ENCODE data around the gene GABRG3.

GABRG3 gene

DNA sequence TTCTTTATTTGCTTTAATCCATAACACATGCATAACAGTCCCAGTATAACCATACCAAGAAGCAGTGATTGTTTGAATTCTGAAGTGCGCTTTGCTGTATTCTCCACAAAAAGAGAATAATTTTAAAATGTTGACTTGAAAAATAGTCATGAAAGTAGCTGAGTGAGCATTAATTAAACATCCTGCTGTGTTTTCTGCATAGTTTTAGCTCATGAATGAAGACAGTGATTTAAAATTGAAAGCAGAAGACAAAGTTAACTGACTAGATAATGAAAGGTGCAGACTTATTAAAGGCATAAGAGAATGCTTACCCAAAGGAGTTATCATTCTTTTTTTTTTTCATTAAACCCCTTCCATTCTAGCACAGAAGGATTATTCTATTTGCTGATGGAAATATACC lies 143.5 kb downstream of the GABRG3 start:
- DNase-seq = no peak

- no peak for DNase-seq
Measured at GRCh38 chr15:27119695-27120266, 148.8 kb downstream of the GABRG3 start.

DNA sequence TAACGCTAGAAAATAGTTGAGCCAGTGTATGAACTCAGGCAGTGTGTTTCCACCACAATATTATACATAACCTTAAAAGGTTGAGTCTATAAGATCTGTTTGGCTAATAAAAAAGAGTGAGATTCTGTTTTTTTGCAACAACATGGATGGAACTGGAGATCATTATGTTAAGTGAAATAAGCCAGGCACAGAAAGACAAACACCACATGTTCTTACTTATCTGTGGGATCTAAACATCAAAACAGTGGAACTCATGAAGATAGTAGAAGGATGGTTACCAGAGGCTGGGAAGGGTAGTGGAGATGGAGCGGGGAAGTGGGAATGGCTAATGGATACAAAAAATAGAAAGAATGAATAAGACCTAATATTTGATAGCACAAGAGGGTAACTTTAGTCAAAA lies 150.7 kb downstream of the GABRG3 start:
- no peak for DNase-seq

- DNase-seq = no peak
Measured at GRCh38 chr15:27123291-27123690, 152.3 kb downstream of the GABRG3 start.

DNA sequence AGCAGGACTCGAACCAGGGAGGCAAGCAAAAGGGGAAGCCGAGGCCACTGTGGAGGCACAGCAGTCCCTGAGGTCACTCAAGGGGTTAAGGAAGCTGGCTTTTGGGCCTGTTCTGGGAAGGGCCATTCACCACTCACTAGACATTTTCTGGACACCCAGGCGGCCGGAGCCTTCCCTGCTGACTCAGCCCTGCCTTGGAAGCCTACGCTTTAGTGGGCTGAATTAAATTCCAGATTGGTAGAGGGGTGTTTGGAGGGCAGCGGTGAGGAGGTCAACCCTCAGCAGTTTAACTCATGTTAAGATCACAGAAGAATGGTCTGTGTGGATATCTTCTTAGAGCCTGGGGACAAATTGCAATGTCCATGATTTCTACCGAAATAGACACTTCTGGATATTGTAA lies 152.8 kb downstream of the GABRG3 start:
- no peak for DNase-seq

DNA sequence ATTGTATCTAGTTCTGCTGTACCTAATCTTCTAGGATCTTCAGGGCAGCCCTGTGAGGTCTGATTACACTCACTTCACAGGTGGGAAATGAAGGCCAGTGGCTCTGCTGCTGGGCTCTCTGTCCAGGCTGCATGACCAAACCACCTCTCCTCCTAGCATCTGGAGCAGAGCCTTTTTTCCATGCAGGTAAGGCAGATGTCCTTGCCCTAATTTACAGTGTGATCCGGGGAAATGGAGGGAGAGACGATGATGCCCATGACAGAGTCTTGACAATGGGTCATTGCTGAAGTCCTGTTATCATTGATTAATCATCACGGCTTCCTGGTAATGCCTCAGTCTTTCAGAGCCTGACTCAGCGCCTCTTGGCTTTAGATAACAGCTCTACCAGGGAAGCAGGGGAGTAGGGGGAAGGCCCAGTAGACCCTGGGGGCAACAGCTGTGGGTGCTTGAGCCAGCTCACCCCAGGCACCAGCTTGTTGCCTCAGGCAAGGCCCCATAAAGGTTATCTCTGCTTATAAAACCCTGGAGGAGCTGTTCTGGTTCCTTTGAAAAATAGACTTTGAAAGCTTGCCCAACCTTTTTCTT lies 153.4 kb downstream of the GABRG3 start:
- no peak for DNase-seq

DNA sequence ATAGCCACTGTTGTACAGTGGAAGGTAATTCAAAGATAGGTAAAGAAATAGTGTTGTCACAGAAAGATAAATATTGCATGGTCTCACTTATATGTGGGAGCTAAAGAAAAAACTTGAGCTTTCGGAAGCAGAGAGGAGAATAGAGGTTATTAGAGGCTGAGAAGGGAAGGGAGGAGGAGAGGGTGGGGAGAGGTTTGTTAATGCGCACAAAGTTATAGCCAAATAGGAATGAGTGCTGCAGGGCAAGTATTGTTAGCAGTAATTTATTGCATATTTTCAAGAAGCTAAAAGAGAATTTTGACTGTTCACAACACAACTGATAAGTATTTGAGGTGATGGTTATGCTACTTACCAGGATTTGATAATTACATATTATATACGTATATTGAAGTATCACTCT lies 154.2 kb downstream of the GABRG3 start:
- no peak for DNase-seq

- no peak for DNase-seq
Measured at GRCh38 chr15:27126449-27126848, 155.5 kb downstream of the GABRG3 start.

GRCh38 chr15:27127815-27128570 lies 157.0 kb downstream of the GABRG3 start:
- DNase-seq = no peak

DNA sequence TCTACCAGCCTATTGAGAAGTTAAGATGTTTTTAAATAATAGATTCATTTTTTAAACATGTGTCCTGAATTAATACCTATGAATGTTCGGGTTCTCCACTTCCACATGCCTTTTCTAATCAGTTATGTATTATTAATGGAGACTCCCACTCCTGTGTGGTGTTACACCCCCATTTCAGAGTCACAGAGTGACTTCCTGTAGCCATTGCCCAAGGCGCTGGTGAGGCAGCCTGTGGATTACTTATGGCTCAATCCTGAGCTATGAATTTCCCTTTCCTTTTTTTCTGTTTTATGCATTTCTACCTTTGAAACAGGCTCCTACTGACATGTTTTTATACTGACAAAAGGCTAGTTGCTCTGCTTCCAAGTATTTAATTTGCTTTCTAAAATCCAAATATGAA lies 162.3 kb downstream of the GABRG3 start:
- no peak for DNase-seq

DNA sequence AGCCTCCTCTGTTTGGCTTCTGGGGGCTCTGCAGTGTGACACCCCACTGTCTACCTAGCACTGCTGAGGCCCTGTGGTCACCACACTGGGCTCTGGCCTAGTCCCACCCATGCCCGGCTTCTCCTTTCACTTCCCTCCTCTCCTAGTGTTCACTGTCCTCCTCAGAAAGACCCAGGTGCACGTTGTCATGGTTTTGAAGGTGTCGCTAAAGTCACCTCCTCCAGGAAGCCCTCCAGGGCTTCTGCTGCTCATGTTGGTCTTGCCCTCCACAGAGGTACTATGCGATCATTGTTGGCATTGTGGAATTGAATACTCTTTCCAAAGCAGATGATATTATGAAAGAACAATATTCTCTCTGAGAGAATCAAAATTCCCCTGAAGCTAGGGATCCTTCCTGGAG lies 163.5 kb downstream of the GABRG3 start:
- no peak for DNase-seq

DNA sequence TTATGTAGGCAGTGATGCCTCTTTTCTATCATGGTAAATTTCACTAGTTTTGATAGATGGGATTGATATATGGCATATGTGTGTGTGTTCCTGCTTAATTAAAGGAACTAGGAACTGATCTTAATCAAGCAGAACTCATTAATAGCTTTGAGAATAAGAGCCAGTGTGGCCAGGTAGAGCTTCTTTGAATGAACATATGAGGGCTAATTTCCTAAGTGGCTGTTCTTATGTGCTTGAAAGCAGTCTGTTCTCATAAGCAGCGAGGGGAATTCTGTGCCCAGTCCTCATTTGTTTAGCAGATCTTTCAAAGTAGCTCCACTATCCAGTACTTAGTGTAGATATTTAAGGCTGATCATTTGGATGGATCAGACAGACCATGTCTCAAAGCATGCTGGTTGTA lies 164.2 kb downstream of the GABRG3 start:
- no peak for DNase-seq

GRCh38 chr15:27137127-27137526 lies 166.1 kb downstream of the GABRG3 start:
- no peak for DNase-seq

- DNase-seq = no peak
Measured at GRCh38 chr15:27165590-27165989, 194.6 kb downstream of the GABRG3 start.

GRCh38 chr15:27166917-27167316 lies 195.9 kb downstream of the GABRG3 start:
- DNase-seq = no peak

DNA sequence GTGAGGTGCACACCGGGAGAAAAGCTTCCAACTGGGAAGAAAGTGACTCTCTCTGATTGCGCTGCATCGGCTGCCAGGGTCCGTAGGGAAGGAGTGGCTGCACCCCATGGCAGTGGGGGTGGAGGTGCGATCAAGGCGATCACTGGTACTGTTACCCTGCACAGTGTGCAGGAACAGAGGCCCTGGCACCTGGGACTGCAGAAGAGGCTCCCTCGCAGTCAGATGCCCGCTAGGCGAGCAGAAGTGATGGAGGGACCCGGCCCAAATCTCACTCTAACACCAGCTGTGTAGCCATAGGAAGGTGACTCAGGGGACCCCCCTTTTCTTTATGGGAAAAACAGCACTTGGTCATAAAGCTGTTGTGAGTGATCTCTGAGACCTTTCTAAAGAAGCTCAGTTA lies 196.8 kb downstream of the GABRG3 start:
- no peak for DNase-seq

DNA sequence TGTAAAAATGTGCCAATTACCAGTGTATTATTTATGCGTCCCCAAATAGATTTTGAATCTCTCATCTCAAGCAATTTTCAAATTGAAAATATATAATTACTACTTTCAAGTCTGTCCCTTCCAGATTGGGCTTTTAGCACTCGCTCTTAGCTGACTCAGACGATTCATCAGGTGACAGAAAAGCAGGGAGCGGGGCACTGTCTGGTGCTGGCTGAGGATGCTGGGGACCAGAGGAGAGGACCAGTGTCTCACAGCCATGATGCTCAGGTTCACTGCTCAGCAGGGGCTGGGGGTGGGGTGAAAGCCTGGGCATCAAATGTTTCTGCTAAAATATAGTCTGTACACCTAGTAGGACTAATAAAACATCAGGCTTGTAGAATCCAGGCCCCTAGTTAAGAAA lies 199.9 kb downstream of the GABRG3 start:
- DNase-seq = no peak

DNA sequence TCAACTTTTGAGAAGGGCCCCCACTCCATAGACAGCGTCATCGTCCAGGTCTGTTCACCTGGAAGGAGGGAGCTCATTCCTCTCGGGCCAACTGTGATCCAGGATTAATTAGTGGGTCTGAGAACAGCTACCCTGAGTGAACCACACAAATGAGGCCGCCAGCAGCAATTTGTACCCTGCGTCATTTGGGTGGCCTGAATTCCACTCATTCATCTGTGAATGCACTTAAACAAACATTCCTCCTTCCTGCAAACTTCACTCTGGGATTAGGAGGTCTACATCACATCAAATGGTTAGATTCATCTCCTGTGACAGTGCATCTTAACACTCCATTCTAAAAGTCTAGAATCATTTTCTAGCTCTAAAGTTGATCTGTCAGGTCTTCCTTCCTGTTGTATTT lies 201.8 kb downstream of the GABRG3 start:
- no peak for DNase-seq

- DNase-seq = no peak
Measured at GRCh38 chr15:27175472-27176153, 204.6 kb downstream of the GABRG3 start.

- no peak for DNase-seq
Measured at GRCh38 chr15:27176785-27177406, 205.9 kb downstream of the GABRG3 start.

DNA sequence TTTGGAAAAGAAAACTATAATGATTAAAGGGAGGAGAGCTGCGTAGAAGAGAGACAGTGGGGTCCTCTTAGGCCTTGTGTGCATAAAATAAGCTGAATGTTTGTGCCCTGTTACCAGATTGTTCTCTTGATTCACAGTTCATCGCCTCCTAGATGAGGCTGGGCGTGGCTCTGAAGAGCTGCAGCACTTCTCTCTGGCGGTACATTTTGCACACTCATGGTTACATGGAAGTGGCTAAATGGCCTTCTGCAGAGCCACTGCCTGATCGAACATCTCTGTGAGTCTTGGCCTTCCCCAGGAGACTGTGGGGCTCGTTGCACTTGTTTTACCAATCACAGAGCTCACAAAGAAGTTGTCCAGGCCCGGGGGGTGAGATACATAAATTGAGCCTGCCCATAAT lies 208.8 kb downstream of the GABRG3 start:
- no peak for DNase-seq

DNA sequence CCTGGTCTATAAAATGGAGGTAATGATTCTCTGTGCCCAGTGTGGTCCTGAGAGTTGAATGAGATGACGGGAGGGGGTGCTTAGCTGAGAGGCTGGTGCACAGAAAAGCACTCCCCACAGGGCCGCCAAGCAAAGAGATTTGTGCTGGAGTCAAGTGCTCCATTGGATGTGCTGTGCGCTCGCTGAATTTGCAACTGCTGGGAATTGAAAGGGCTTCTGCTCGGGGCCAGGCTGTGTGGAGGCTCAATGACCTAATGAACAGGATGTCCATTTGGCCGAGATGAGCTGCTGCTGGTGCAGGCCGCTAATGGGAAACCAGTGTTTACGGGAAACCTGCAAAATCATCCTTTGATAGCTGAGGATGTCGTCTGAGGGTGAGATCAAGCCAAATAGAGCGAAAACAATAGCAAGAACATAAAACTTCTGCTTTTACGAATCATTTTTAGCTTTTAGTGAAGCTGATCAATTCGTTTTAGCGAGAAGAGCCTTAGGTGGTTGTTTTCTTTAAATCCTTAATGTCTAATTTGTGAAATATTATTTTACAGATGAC lies 211.7 kb downstream of the GABRG3 start:
- DNase-seq = no peak

GRCh38 chr15:27183201-27183600 lies 212.2 kb downstream of the GABRG3 start:
- no peak for DNase-seq

Measured in EL (cell line).